Stimulated activated CD8-positive, alpha-beta memory T cell treated with anti-CD3 and anti-CD28 coated beads, Interleukin-2, amount 100 ng/mL, for 1 hour (primary cell): ENCODE measurements around the gene PSMC3IP.

Experiments
- DNase-seq, 2 donors: peaks; one replicate each; pipeline ENCODE4 v3.0.0-alpha.2; 2020; ENCODE audit warnings: low read depth in 2 of 2

PSMC3IP gene

DNA sequence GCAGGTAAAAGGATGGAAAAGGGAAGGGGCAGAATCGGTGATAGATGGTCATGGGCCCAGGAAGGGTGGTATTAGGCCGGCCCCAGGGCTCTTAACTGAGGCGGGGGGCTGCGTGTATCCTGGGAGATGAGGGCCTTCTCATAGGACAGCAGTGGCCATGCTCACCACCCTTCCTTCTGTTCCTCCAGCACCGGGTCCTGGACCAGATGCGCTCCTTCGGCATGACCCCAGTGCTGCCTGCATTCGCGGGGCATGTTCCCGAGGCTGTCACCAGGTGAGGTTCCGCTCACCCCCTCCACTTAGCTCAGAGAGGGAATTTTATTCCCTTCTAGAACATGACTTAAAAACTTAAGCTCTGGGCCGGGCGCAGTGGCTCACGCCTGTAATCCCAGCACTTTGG, 39.0 kb downstream of the PSMC3IP start:
- no peak for DNase-seq

- no peak for DNase-seq
Observed at GRCh38 chr17:42537826-42538451, 39.6 kb downstream of the PSMC3IP start.

DNA sequence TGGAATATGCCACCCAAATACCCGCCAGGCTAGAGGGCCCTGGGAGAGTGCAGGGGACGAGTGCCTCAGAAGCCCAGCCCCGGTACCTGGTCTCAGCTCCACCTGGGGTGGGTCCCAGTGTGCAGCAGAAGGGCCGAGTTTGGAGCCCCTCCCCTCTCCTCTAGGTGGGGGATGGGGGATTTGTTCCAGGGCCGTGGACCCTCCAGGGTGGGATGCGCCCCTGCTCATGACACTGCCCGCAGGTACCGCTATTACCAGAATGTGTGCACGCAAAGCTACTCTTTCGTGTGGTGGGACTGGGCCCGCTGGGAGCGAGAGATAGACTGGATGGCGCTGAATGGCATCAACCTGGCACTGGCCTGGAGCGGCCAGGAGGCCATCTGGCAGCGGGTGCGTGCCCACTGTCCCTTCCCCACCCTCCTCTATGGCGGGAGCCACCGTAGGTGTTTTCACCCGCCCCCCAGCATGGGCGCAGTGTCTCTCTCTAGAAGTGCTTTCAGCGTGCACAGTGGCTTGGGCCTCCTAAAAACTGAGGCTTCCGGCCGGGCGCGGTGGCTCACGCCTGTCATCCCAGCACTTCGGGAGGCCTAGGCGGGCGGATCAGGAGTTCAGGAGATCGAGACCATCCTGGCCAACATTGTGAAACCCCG, 40.2 kb downstream of the PSMC3IP start:
- DNase-seq, result no peak

- DNase-seq, result peak; percentile 45 to 52
Observed at GRCh38 chr17:42536372-42537155, 41.0 kb downstream of the PSMC3IP start.

GRCh38 chr17:42536048-42536371, 41.5 kb downstream of the PSMC3IP start, which contains the start of gene NAGLU:
Gene NAGLU (plus strand): TSS chr17:42536241. CDS start chr17:42536273, 32 bp downstream.
- DNase-seq, result peak; percentile 62 to 73

DNA sequence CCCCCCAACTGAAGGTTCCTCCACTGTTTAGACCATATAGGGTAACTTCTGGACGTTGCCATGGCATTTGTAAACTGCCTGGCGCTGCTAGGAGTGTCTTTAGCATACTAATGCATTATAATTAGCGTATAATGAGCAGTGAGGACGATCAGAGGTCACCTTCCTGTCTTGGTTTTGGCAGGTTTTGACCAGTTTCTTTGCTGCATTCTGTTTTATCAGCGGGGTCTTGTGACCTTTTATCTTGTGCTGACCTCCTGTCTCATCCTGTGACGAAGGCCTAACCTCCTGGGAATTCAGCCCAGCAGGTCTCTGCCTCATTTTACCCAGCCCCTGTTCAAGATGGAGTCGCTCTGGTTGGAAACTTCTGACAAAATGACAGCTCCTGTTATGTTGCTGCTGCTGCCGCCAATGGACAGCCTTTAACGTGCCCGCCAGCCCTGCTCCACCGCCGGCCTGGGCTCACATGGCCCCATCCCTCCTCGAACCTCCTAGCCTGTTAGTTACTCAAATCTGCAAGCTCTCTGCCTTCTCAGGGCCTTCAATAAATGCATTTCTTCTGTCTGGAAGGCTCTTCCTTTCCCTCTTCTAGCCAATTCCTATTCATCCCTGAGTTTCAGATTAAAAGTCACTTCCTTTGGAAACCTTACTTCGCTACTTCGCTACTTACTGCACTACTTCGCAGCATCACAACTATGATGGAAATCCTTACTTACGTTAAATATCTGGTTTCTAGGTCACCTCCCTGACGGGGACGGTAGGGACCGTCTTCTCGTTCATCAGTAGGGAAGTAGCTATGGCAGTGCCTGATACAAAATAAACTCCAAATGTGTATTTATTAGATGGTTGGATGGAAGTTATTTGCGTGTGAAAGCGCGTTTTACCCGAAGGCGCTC, 42.1 kb downstream of the PSMC3IP start:
- no peak for DNase-seq

GRCh38 chr17:42531455-42532354, 45.8 kb downstream of the PSMC3IP start:
- peak in 1 of 2 donors; percentile 14 for DNase-seq

DNA sequence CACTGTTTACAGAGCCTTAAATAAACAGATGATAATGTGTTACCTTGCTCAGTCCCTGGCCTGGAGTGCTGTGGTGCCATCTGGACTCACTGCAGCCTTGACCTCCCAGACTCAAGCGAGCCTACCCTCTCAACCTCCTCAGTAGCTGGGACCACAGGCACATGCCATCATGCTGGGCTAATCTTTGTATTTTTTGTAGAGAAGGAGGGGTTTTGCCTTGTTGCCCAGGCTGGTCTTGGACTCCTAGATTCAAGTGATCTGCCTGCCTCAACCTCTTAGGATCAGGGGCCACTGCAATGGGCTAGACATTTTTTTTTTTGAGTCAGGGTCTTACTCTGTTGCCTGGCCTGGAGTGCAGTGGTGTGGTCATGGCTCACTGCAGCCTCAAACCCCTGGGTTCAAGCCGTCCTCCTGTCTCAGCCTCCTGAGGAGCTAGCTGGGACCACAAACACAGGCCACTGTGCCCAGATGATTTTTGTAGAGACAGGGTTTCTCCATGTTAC, 46.5 kb downstream of the PSMC3IP start:
- no peak for DNase-seq

DNA sequence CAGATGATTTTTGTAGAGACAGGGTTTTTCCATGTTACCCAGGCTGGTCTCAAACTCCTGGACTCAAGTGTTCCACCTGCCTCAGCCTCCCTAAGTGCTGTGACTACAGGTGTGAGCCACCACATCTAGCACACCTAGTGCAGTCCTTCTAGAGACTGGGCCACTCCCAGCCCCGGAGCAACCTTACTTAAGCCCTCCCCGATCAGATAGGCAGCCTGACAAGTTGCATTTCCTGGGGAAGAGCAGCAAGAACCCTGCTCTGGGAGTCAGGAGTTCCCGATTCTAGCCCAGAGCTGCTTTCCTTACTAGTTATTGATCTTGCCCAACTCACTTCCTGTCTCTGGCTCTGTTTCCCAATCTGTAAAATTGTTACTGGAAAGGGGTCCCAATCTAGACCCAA, 48.5 kb downstream of the PSMC3IP start:
- no peak for DNase-seq

DNA sequence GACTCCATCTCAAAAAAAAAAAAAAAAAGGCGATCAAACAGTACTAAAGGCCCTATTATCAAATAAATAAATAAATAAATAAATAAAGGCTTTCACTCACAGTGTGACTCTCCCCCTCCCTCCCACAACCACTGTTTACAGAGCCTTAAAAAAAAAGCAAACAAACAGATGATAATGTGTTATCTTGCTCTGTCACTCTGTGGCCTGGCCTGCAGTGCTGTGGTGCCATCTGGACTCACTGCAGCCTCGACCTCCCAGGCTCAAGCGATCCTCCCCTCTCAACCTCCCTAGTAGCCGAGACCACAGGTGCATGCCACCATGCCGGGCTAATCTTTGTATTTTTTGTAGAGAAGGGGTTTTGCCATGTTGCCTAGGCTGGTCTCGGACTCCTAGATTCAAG, 49.6 kb downstream of the PSMC3IP start:
- no peak for DNase-seq

DNA sequence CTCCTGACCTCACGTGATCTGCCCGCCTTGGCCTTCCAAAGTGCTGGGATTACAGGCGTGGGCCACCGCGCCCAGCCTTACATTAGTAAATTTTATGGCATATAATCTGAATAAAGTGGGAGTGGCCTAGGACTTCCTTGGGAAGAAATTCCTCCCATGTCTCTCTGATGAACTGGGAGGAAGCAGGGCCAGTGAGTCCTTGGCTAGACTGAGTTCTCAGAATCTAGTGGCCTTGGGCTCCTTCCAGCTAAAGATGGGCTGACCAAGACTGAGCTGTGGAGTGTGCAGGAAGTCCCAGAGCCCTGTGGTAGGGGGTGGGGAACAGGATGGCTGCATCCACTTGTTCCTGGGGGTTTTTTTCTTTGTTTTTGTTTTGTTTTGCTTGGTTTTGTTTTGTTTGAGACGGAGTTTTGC, 51.5 kb downstream of the PSMC3IP start:
- DNase-seq, result no peak

DNA sequence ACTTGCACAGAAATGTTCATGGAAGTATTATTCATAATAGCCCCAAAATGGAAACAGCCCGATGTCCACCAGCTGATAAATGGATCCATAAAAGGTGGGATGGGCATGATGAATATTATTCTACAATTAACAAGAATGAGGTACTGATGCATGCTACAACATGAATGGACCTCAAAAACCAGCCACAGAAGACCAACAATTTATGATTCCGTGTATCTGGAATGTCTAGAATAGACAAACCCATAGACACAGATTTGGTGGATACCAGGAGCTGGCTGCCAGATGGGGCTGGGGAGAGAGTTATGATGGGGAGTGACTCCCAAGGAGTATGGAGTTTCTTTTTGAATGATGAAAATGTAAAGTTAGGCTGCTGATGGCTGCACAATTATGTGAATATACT, 52.3 kb downstream of the PSMC3IP start:
- no peak for DNase-seq

DNA sequence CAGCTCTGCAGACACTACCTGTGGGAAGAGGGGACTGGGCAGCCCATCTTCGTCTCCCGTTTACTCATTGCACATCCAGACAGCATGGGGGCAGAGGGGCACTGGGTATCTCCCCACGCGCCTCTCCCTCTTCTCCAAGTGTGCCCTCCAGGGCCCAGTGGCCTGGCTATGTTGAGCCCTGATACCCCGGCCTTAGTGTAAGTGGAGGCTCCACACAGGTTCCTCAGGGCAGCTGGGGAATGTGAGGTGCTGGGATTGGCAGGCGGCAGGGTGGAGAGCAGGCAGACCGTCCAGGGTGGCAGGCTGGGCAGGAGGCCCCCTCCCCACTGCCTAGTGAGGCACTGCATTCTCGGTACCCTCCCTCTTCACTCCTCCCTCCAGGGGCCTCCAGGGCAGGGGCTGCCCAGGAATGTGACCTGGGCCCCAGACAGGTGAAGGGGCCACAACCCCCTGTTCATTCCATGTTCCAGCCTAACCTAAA, 54.7 kb downstream of the PSMC3IP start:
- no peak for DNase-seq
